AG04449 (cell line): ENCODE results near the gene ABCC9.

Experiments used
- CTCF ChIA-PET: fragments of 350-600 bp; formaldehyde crosslinking; extraction: SDS; loops from one replicate; lab custom pipeline; 2021; ENCODE audit warnings: antibody characterized with exemption; lab: Yijun Ruan, JAX
- POLR2A ChIA-PET: fragments of 400-600, 350-600 bp; formaldehyde crosslinking; extraction: SDS; loops from one replicate; lab custom pipeline; 2020; ENCODE audit warnings: antibody characterized with exemption, inconsistent platforms; lab: Yijun Ruan, JAX
- DNase-seq: peaks from one replicate; pipeline ENCODE4 v3.0.0-alpha.2; 2010; ENCODE audit warnings: low read depth, low spot score
- H3K4me3 ChIP-seq: 2 replicates; pipeline ENCODE4 v1.5.1; 2011; ENCODE audit warnings: low read depth, mild to moderate bottlenecking, control low read depth, low read length
- CTCF ChIP-seq: IDR thresholded peaks from one replicate; pipeline ENCODE4 v1.5.1; 2011; ENCODE audit warnings: mild to moderate bottlenecking, moderate library complexity, low read length, control low read depth, inconsistent platforms; ENCODE audit not compliant: insufficient read depth; ENCODE audit errors: missing control alignments

The ABCC9 gene

GRCh38 chr12:21764950-21765349 is 176.3 kb downstream of the ABCC9 start:
- ChIA-PET POLR2A (no interaction called here), CTCF (no interaction called here)
- no peak overlapping the region for H3K4me3 ChIP-seq
- no peak for DNase-seq
- TF ChIP-seq CTCF: no peak

GRCh38 chr12:21764065-21764464 is 177.2 kb downstream of the ABCC9 start:
- no peak for DNase-seq
- POLR2A ChIA-PET: no interaction called here
- no peak overlapping the region for H3K4me3 ChIP-seq
- no peak for TF ChIP-seq CTCF
- CTCF ChIA-PET: no interaction called here

GRCh38 chr12:21763531-21763930 is 177.7 kb downstream of the ABCC9 start:
- POLR2A ChIA-PET: no interaction called here
- TF ChIP-seq CTCF: no peak
- CTCF ChIA-PET: no interaction called here

GRCh38 chr12:21759737-21760136 is 181.5 kb downstream of the ABCC9 start:
- ChIA-PET CTCF (no interaction called here), POLR2A (no interaction called here)
- no peak for DNase-seq
- TF ChIP-seq CTCF: no peak
- no peak overlapping the region for H3K4me3 ChIP-seq

More at GRCh38 chr12:21763531-21763930, 177.7 kb downstream of the ABCC9 start:
- no peak for DNase-seq
- H3K4me3 ChIP-seq: no peak overlapping the region

GRCh38 chr12:21757735-21758134 is 183.5 kb downstream of the ABCC9 start:
- H3K4me3 ChIP-seq: no peak overlapping the region
- POLR2A ChIA-PET: no interaction called here
- DNase-seq: no peak
- no peak for TF ChIP-seq CTCF
- CTCF ChIA-PET: no interaction called here

GRCh38 chr12:21756699-21757098 is 184.5 kb downstream of the ABCC9 start:
- CTCF ChIA-PET: no interaction called here
- no peak overlapping the region for H3K4me3 ChIP-seq
- TF ChIP-seq CTCF: no peak
- POLR2A ChIA-PET: no interaction called here
- no peak for DNase-seq
